SK-N-SH (cell line): ENCODE data around the gene CLDN16.

Experiments used
- CHD2 ChIP-seq: fragments of 150-350 bp; IDR thresholded peaks from 2 replicates; pipeline ENCODE4 v1.6.1; 2018; ENCODE audit warnings: low read length; ENCODE audit not compliant: partially characterized antibody
- CTCF ChIP-seq: fragments of 200-600 bp; sonication (generic); IDR thresholded peaks from 2 replicates; pipeline ENCODE4 v1.6.1; 2017; ENCODE audit warnings: antibody characterized with exemption, mild to moderate bottlenecking, moderate library complexity
- EP300 ChIP-seq, 2 experiments: IDR thresholded peaks; 2 replicates each; pipeline versions ENCODE4 v1.4.0 to v1.6.1; 2012; ENCODE audit warnings: borderline replicate concordance in 1 of 2, low read depth in 1 of 2, low read length in 1 of 2
- EZH2phosphoT487 ChIP-seq: fragments of 200-600 bp; sonication (generic); IDR thresholded peaks from 2 replicates; pipeline ENCODE4 v1.6.1; 2017; ENCODE audit warnings: low read depth, mixed run types, mild to moderate bottlenecking, antibody characterized with exemption, moderate library complexity, borderline replicate concordance
- FOXJ3 ChIP-seq: sonication (generic); formaldehyde crosslinking; IDR thresholded peaks from 2 replicates; pipeline ENCODE4 v1.5.1; 2020; ENCODE audit warnings: mild to moderate bottlenecking, missing genetic modification reagents
- MAX ChIP-seq: IDR thresholded peaks from 2 replicates; pipeline ENCODE4 v1.4.0; 2012; ENCODE audit warnings: low read depth
- MXI1 ChIP-seq: IDR thresholded peaks from 2 replicates; pipeline ENCODE4 v1.6.1; 2012; ENCODE audit warnings: mild to moderate bottlenecking, low read depth, low read length, improper control_type of control experiment
- RFX5 ChIP-seq: IDR thresholded peaks from 2 replicates; pipeline ENCODE4 v1.6.1; 2012; ENCODE audit warnings: mild to moderate bottlenecking, improper control_type of control experiment, low read length
- TEAD4 ChIP-seq: IDR thresholded peaks from 2 replicates; pipeline ENCODE4 v1.4.0; 2012; ENCODE audit warnings: mild to moderate bottlenecking, borderline replicate concordance; ENCODE audit not compliant: insufficient read depth

- TF ChIP-seq CTCF (no peak), MXI1 (no peak), EP300 (IDR thresholded peaks at IDR 0.05; ENCODE audit: borderline replicate concordance in 1 of 2, low read depth in 1 of 2, low read length in 1 of 2) (no peak), RFX5 (no peak), CHD2 (no peak), MAX (no peak), TEAD4 (no peak), FOXJ3 (no peak), EZH2phosphoT487 (no peak)
These were observed 39.0 kb downstream of the CLDN16 start for GRCh38 chr3:190426806-190427507.
